NCI-H345 (cell line): ENCODE results near the gene ALK.

Source experiments
- DNase-seq: peaks from one replicate; lab custom pipeline; 2025; lab: John Stamatoyannopoulos, UW

ALK gene

GRCh38 chr2:29363111-29363510 lies 558.3 kb downstream of the ALK start:
- DNase-seq: no peak

GRCh38 chr2:29361231-29361630 lies 560.2 kb downstream of the ALK start:
- no peak for DNase-seq

DNA sequence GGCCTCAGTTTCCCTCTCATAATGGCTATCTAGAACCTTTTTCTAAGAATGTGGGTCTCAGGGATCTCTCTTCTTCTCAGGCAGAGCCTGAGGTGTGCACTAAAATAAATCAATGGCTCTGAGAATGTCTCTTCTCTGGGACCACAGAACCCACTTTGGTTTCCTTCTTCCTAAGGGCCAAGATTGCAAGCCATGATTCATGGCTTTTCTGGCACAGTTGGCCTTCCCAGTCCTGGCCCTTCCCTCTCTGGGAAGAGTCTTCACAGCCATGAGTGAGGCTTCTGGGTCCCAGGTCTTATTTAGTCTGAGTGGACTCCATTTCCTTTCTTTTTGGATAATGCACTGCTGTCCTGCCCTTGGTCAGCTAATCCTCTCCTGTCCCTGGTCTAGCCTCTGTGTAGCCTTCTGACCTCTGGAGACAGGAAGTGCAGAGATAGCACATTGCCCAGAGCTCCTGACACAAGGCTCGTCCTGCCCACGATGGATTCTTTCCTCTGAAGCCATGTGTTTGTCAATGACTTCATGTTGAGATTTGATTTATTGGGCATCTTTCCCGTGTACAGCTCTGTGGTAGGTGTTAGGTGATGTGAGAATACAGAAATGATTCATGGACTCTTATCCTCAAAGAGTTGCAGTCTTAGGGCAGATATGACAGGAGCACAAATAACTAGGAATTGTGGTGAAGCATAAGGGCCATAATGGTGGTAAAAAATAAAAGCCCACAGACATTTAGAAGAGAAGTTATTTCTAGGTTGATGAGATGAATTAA lies 561.2 kb downstream of the ALK start:
- DNase-seq: no peak

DNA sequence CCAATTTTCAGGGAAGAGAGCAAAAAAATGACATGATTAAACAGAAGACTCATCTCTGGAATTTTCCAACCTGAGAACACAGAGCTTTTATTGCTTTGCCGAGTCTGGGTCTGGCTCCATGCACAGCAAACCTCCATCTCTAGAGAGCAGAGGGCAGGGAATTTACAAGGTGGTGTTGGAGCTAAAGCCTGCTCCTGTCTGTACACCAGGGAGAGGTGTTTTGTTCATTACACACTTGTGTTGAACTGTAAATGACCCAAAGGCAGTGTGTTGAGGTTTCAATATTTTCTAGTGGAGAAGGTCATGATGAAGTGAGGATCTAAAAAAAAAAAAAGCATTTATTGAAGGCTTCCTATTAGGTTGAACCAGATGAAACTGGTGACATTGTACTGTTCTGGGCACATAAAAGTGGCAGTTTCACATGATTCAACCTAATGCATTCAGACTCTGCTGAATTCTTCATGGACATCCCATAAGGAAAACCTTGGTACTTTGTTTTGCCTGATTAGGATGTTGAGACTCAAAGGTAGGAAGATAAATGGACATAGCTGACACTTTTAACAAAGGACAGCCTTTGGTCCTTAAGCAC lies 567.9 kb downstream of the ALK start:
- no peak for DNase-seq

DNA sequence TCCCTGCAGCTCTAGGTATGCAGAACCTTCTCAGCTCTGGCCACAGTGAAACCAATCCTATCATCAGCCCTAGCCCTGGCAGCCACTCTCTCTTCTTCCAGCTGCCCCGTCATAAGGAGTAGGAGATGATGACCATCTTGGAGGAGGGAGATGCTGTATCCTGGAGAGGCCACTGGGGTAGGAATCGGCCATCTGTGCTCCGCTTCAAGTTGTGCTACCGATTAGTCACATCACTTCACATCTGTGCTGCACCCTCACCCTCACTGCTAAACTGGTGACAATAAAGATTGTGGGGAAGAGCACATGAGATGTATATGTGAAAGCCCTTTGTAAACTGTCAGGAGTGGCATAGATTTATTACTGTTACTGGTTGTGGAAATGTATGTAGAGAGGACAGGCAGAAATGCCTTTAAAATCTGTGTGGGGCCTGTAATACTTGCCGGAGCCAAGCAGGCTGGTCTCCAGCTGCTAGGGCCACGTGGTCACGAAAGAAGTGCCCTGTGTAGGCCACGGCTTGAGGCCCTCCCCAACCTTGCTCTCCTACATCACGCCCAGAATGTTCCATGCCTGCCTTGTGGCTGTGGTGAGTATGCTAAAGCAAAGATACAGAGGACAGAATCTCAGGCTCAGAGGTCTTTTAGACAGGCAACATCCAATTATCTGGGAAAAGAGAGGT lies 569.3 kb downstream of the ALK start:
- DNase-seq: no peak

DNA sequence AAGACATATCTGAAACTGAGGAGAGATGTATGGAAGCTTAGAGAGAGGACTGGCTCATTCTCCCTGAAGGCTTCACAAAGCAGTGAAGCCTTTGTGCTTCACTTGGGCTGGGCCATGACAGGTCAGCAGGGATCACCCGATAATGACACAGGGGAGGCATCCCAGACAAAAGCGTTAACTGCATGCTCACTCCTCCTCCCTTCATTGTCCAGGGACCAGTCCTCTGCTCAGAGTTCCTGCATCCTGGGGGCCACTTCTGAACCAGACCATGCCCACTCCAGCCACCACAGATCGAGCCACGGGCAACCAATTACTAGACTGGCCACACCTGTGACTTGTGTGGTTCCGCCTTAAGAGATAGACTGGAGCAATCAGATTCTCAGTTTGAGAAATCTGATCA lies 570.1 kb downstream of the ALK start:
- DNase-seq: no peak

- no peak for DNase-seq
These were observed 571.9 kb downstream of the ALK start for GRCh38 chr2:29349316-29350030.

DNA sequence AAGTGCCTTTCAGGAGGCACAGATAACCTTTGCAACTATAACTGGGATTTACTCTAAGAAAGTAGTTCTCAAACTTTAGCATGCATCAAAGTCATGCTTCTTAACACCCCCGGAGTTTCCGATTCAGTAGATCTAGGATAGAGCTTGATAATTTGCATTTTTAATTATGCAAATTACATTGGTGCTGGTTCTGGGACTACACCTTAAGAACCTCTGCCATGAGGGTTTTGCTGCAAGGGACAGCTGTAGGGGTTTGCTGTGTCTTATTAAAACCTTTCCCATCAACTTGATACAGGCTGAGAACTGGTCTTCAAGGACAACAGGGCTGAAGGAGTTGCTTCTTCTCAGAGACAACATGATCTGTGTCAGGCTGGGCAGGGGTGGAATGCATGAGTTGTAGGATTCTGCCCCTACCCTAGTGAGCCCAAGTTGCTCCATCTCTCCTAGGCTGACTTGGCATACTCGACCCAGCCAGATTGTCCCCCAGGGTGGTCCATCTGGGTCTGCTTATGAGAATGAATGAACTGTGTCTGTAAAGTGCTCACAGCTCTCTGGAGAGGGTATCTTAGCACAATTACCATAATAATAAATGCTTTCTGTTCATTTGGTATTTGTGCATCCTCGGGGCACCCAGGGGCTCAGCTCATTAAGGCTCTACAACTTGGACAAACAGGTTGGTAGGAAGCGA lies 573.5 kb downstream of the ALK start:
- no peak for DNase-seq

DNA sequence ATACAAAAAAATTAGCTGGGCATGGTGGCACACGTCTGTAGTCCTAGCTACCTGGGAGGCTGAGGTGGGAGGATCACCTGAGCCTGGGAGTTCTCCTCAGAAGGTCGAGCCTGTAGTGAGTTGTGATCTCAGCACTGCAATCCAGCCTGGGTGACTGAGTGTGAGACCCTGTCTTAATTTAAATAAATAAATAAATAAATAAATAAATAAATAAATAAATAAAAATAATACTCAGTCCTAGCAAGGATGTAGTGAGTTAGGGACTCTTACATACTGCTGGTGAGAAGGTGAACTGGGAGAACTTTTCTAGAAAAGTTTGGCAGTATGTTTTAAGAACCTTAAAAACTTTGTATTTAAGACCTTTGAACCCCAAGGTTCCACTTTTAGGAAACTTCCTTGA lies 576.1 kb downstream of the ALK start:
- DNase-seq: no peak

DNA sequence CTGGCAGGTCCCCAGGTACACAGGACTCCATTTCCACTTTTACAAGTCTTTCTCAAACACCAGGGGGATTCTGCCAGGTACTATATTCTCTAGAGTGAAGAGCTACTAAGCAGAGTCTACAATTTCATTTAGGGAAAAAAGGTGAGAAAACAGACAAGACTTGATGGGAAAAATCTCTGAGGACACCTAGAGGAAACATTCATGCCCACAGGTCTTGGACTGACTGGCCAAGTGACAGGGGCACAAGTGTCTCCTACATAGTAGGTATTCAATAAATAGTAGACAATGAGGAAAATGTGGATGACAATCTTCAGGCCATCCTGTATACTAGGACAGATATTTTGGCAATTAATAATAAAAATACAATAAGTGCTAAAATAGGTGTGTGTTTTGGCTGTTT lies 577.6 kb downstream of the ALK start:
- no peak for DNase-seq

DNA sequence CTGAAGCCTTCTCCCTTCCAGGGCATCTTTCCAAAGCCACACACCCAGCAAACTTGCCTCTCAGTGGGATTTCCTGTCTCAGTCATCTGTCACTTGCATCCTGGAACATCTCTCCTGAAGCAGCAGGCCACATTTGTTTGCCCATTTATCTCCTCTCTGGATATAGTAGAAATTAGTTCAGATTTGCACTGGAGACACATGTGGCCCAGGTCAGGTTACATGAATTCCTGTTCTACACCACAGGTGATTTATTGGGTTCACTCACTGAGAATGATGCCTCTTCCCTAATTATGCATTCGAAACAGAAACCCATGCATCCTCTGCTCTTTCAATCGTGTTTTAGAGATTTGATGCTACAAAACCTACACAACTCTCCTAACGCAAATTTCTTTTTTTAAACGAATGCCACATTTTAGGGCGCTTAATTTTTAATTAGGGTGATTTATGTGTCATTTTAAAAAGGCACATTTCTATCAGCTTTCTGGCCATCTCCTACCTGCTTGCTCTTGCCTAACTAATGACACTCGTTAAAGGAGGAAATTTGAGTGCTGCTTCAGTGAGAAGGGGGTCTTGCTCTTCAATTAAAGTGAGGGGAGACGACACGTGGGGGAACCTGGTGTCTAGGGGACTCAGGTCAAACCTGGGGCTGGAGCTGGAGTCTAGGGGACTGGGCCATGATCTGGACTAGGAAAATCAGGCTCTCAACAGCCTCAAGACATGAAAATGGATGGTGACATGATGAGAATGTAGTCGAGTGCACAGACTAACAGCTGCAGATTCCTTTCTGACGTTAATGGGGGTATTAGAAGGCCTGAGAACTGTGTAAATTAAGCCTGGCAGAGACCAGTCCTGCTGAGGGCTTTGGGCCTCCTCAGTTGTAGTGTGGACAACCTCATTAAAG lies 584.8 kb downstream of the ALK start:
- peak; percentile 35 for DNase-seq

DNA sequence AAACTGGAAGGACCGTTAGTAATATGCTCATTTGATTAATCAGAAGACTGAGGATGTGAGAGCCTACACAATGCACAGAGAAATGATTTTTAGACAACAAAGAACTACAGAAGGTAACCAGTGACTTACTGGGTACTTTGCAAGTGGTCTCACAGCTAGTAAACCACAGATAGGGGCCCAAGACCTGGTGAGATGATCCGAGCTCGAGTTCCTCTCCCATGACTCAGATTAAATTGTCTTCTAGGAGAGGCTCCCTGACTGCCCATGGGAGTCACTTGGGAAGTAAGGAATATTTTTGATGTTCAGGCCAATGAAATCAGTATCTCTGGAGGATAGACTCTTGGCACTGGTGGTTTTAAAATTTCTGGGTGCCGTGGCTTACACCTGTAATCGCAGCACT lies 586.0 kb downstream of the ALK start:
- DNase-seq: no peak

DNA sequence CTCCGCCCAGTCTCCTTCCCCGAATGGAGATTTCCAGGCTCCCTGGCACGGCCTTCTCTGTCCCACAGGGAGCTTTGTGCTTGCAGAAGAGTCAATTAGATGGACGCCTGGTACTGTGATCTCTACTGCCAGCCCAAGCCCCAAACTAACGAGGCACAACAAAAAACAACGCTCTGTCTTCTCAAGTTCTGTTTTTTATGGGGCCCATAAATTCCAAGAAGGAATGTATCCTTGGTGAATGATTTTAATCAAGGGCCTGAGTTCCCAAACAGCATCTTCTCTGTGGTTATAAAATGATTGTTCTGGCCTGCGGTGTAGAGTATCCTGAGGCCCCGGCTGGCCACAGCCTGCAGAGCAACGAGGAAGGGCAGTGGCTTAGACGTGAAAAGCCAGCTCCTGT lies 586.7 kb downstream of the ALK start:
- DNase-seq: no peak

DNA sequence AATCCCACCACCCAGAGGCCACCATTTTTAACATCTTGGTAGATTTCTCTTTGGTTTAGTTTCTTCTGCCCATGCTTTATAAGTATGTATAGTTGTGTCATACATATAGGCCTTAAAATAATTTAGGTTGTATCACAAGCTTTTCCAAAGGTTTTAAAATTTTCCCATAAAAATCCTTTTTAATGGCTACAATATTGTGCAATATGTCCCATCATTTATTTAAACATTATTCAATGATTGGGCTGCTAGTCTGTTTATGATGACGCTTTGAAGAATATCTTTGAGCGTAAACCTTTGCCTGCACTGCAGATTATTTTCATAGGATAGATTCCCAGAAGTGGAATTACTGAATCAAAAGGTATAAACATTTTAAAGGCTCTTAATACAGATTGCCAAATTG lies 588.8 kb downstream of the ALK start:
- no peak for DNase-seq

DNA sequence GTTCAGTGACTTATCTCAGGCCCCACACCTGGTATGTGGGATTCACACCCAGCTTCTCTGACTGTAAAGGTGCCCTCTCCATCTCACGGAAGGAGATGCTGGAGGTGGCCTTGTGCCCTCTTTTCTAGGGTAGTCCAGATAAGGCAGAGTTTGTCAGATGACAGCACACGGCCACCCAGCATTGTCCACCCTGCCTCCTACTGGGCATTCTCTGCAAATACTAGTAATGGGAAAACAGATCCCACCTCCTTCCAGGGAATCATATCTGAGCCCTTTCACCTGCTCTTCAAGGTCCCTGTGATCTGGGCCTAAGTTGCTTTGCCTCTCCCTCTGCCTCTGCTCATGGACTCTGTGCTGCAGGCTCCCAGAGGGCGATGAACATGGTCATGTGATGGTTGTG lies 591.5 kb downstream of the ALK start:
- no peak for DNase-seq

DNA sequence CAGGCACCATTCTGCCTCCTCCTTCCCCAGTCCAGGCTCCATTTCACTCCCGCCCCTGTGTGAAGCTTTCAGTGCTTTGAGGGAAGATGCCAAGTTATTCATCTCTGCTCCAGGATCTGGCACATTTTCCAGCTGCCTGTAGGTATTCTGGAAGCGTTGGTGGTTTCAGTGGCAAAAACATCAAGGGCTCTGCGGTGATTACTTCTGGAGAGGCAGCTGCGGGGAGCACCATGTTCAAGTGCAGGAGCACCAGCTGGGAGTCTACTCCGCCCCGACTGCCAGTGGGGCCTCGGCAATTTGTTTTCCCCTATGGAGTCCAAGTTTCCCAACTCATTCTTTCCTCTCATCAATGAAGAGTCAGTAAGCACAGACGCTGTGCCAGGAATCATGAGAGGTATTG lies 594.5 kb downstream of the ALK start:
- no peak for DNase-seq

DNA sequence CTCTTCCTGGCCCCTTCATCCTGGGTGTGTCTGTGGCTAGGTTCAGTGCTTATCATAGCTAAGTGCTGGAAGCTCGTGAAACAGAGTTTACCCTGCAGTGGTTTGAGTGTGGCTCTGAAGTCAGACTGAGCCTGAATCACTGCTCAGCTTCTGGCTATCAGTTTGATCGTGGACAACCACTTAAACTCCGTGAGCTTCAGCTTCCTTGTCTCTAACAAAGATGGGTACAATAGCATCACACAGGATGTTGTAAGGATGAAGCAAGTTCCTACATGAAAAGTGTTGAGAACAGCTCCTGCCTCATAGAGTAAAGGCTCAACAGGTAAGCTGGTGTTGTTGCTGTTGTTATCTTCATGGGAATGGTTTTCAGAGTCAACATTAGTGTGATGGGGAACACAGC lies 595.8 kb downstream of the ALK start:
- no peak for DNase-seq

DNA sequence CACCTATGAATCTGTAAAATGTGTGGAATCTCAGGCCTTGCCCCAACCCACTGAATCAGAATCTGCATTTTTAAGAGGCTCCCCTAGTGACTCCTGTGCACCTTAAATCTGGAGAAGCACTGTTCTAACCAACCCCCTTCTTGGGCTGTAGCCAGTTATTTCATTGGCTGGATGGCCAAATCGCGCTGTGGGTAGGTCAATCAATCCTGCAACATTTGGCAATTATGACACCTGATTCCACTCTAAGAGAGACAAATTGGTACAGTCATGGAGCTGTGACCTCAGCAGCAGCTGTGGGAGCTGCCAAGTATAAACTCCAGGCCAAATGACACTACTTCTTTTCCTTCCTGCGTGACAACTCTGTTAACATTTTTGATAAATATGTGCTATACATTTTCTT lies 597.4 kb downstream of the ALK start:
- DNase-seq: no peak

DNA sequence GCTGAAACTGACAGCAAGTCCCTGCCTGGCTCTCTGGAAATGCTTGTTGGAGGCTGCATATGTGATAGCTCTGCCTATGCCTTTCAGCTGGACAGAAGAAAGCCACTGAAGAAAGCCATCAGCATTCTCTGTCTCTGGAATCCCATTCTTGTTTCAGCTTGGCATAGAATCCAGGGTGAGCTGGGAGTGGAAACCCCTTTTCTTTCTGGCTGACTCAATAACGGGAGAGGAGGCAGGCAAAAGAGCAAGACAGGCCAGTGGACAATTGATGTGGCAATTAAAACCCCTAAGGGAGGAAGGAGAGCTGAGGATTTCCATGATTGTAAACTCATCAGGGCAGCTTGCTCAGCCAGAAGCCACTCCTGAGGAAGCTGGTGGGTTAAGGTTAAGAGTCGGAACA lies 598.1 kb downstream of the ALK start:
- no peak for DNase-seq

DNA sequence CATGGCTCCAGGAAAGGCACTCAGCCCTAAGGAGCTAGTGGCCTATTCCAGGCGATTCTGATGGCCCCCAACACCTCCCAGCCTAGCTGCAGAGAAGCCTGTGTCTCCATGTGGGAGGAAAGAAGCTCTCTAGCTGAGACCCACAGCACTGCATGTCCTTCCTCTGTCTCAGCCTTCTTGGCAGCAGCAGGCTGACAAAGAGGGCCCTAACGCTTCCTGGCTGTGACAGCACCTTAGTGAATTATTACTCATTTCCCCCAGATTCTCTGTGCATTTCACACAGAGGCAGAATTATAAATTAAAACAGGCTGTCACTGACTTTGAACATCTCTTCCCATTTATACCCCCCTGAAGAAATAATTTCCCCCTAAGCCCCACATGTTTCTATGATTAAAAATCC lies 599.4 kb downstream of the ALK start:
- DNase-seq: no peak

GRCh38 chr2:29317801-29318485 lies 603.4 kb downstream of the ALK start:
- DNase-seq: no peak
